Measurements from ENCODE around the gene LMNTD1.

- no peak for TF ChIP-seq CTCF (IDR thresholded peaks at IDR 0.05)
- TF ChIP-seq POLR2A (IDR thresholded peaks at IDR 0.05): no peak
- TF ChIP-seq EP300 (IDR thresholded peaks at IDR 0.05): no peak
Observed at GRCh38 chr12:25566202-25566949, 13.3 kb upstream of the LMNTD1 start.
